Dendritic cell treated with granulocyte-macrophage colony-stimulating factor and Interleukin-4, amounts not matched to agents 40 ng/mL and 50 ng/mL, for 4 days (primary cell): ENCODE measurements around the gene R3HDML.
"Not testable (repeated sequence)": the region's sequence is repeated elsewhere in the genome, so short reads cannot be mapped to it uniquely, and the experiment has no call there.

ENCODE experiments used
- H3K27ac Mint-ChIP-seq: one replicate; pipeline ENCODE4 v1.8.0; 2022; ENCODE audit warnings: mild to moderate bottlenecking, mixed read lengths
- H3K27me3 Mint-ChIP-seq: one replicate; pipeline ENCODE4 v1.8.0; 2022; ENCODE audit warnings: mild to moderate bottlenecking, mixed read lengths
- H3K36me3 Mint-ChIP-seq: one replicate; pipeline ENCODE4 v1.8.0; 2022; ENCODE audit warnings: low read depth, mixed read lengths
- H3K4me1 Mint-ChIP-seq: one replicate; pipeline ENCODE4 v1.8.0; 2022; ENCODE audit warnings: low read depth, mixed read lengths
- H3K4me3 Mint-ChIP-seq: one replicate; pipeline ENCODE4 v1.8.0; 2022; ENCODE audit warnings: mild to moderate bottlenecking, moderate library complexity, mixed read lengths
- H3K9me3 Mint-ChIP-seq: one replicate; pipeline ENCODE4 v1.8.0; 2022; ENCODE audit warnings: mixed read lengths
- intact Hi-C: fragments of 100-400 bp; cut with micrococcal nuclease; formaldehyde crosslinking; loops from one replicate; pipeline ENCODE4 v1.15.0; 2022

The R3HDML gene

GRCh38 chr20:44310664-44311639 is 25.9 kb upstream of the R3HDML start, which contains the start of gene FITM2:
TSS of gene FITM2 (minus strand) at chr20:44311202. CDS start at chr20:44311148, 54 bp downstream.
- intact Hi-C loops: loop anchor here (1.0 kb wide), 2 partner anchors 94 to 100 kb away; no protein-coding TSS in a partner anchor
- Mint-ChIP-seq H3K9me3 (no peaks in the 10 kb centered on the region), H3K4me3 (peak within 1 kb of the TSS; percentile 84), H3K36me3 (peaks cover 19% of the 10 kb centered on the region), H3K27me3 (peaks cover 9% of the 10 kb centered on the region), H3K27ac (peak within 1 kb of the TSS; percentile 79), H3K4me1 (peaks cover 19% of the 10 kb centered on the region)

GRCh38 chr20:44314870-44315269 is 22.0 kb upstream of the R3HDML start:
- H3K9me3 Mint-ChIP-seq: no peaks in the 10 kb centered on the region
- no peak overlapping the region for H3K27ac Mint-ChIP-seq
- intact Hi-C loops: no loop called here
- H3K4me1 Mint-ChIP-seq: peaks cover 13% of the 10 kb centered on the region
- H3K27me3 Mint-ChIP-seq: peaks cover 13% of the 10 kb centered on the region
- H3K36me3 Mint-ChIP-seq: peaks cover 12% of the 10 kb centered on the region
- H3K4me3 Mint-ChIP-seq: no peak overlapping the region

GRCh38 chr20:44319839-44320422 is 16.9 kb upstream of the R3HDML start:
- intact Hi-C loops: no loop called here
- Mint-ChIP-seq H3K27ac (no peak overlapping the region), H3K4me1 (no peaks in the 10 kb centered on the region), H3K4me3 (no peak overlapping the region), H3K9me3 (no peaks in the 10 kb centered on the region), H3K36me3 (no peaks in the 10 kb centered on the region), H3K27me3 (peaks cover 8% of the 10 kb centered on the region)

- no peaks in the 10 kb centered on the region for H3K4me1 Mint-ChIP-seq
- H3K27ac Mint-ChIP-seq: no peak overlapping the region
- no peaks in the 10 kb centered on the region for H3K36me3 Mint-ChIP-seq
- peaks cover 28% of the 10 kb centered on the region for H3K27me3 Mint-ChIP-seq
- no peak overlapping the region for H3K4me3 Mint-ChIP-seq
- H3K9me3 Mint-ChIP-seq: no peaks in the 10 kb centered on the region
- intact Hi-C loops: no loop called here
These were observed 12.5 kb upstream of the R3HDML start for GRCh38 chr20:44324343-44324742.

GRCh38 chr20:44326391-44327159 is 10.3 kb upstream of the R3HDML start:
- intact Hi-C loops: no loop called here
- H3K4me3 Mint-ChIP-seq: no peak overlapping the region
- no peak overlapping the region for H3K27ac Mint-ChIP-seq

GRCh38 chr20:44327748-44328147 is 9.1 kb upstream of the R3HDML start:
- H3K9me3 Mint-ChIP-seq, H3K36me3 Mint-ChIP-seq, intact Hi-C loops, H3K27ac Mint-ChIP-seq, H3K4me1 Mint-ChIP-seq, H3K4me3 Mint-ChIP-seq: not testable (repeated sequence)
- H3K27me3 Mint-ChIP-seq: peaks cover 28% of the 10 kb centered on the region

More at GRCh38 chr20:44326391-44327159, 10.3 kb upstream of the R3HDML start:
- H3K36me3 Mint-ChIP-seq: no peaks in the 10 kb centered on the region
- H3K4me1 Mint-ChIP-seq: no peaks in the 10 kb centered on the region
- H3K9me3 Mint-ChIP-seq: no peaks in the 10 kb centered on the region
- H3K27me3 Mint-ChIP-seq: peaks cover 28% of the 10 kb centered on the region

GRCh38 chr20:44328428-44328827 is 8.4 kb upstream of the R3HDML start:
- intact Hi-C loops: no loop called here

GRCh38 chr20:44331201-44331600 is 5.6 kb upstream of the R3HDML start:
- no peaks in the 10 kb centered on the region for H3K4me1 Mint-ChIP-seq
- H3K27ac Mint-ChIP-seq: no peak overlapping the region
- intact Hi-C loops: no loop called here
- H3K4me3 Mint-ChIP-seq: no peak overlapping the region
- peaks cover 24% of the 10 kb centered on the region for H3K27me3 Mint-ChIP-seq
- no peaks in the 10 kb centered on the region for H3K9me3 Mint-ChIP-seq
- H3K36me3 Mint-ChIP-seq: no peaks in the 10 kb centered on the region

More at GRCh38 chr20:44328428-44328827, 8.4 kb upstream of the R3HDML start:
- H3K4me1 Mint-ChIP-seq: no peaks in the 10 kb centered on the region
- H3K27ac Mint-ChIP-seq: no peak overlapping the region
- H3K36me3 Mint-ChIP-seq: no peaks in the 10 kb centered on the region
- no peak overlapping the region for H3K4me3 Mint-ChIP-seq
- no peaks in the 10 kb centered on the region for H3K9me3 Mint-ChIP-seq
- H3K27me3 Mint-ChIP-seq: peaks cover 28% of the 10 kb centered on the region

- intact Hi-C loops: no loop called here
- Mint-ChIP-seq H3K27ac (no peak overlapping the region), H3K4me3 (no peak overlapping the region), H3K36me3 (no peaks in the 10 kb centered on the region), H3K4me1 (no peaks in the 10 kb centered on the region), H3K27me3 (peaks cover 10% of the 10 kb centered on the region), H3K9me3 (no peaks in the 10 kb centered on the region)
These were observed 2.5 kb upstream of the R3HDML start for GRCh38 chr20:44334306-44334705.

GRCh38 chr20:44334709-44335108 is 2.1 kb upstream of the R3HDML start:
- no peaks in the 10 kb centered on the region for H3K4me1 Mint-ChIP-seq
- intact Hi-C loops: no loop called here
- no peaks in the 10 kb centered on the region for H3K36me3 Mint-ChIP-seq
- H3K27me3 Mint-ChIP-seq: peaks cover 10% of the 10 kb centered on the region
- no peak overlapping the region for H3K4me3 Mint-ChIP-seq
- H3K27ac Mint-ChIP-seq: no peak overlapping the region
- no peaks in the 10 kb centered on the region for H3K9me3 Mint-ChIP-seq

- H3K36me3 Mint-ChIP-seq: no peaks in the 10 kb centered on the region
- H3K27me3 Mint-ChIP-seq: peaks cover 10% of the 10 kb centered on the region
- H3K4me1 Mint-ChIP-seq: no peaks in the 10 kb centered on the region
- no peak overlapping the region for H3K27ac Mint-ChIP-seq
- intact Hi-C loops: no loop called here
- no peak overlapping the region for H3K4me3 Mint-ChIP-seq
- H3K9me3 Mint-ChIP-seq: no peaks in the 10 kb centered on the region
These were observed 1.2 kb upstream of the R3HDML start for GRCh38 chr20:44335675-44336074.

GRCh38 chr20:44336086-44336485 is 757 bp upstream of the R3HDML start:
- Mint-ChIP-seq H3K4me3 (no peak overlapping the region), H3K27me3 (peaks cover 10% of the 10 kb centered on the region), H3K9me3 (no peaks in the 10 kb centered on the region), H3K36me3 (no peaks in the 10 kb centered on the region), H3K4me1 (no peaks in the 10 kb centered on the region), H3K27ac (no peak overlapping the region)
- intact Hi-C loops: no loop called here

GRCh38 chr20:44342248-44342647 is 5.4 kb downstream of the R3HDML start:
- Mint-ChIP-seq H3K4me1 (no peaks in the 10 kb centered on the region), H3K9me3 (no peaks in the 10 kb centered on the region), H3K36me3 (no peaks in the 10 kb centered on the region), H3K27ac (no peak overlapping the region), H3K4me3 (no peak overlapping the region), H3K27me3 (peaks cover 3% of the 10 kb centered on the region)
- intact Hi-C loops: no loop called here
